SK-N-SH (cell line): ENCODE data around the gene CADM1. TPM values are rescaled to one million over a fixed set of nuclear protein-coding genes. Genes with fewer than 3 reads are reported as not detected.

Experiments
- CTCF ChIA-PET: fragments of 300-600, 350-600 bp; formaldehyde crosslinking; extraction: SDS; loops from one replicate; lab custom pipeline; 2021; lab: Yijun Ruan, JAX
- POLR2A ChIA-PET: fragments of 350-600 bp; sonication (Branson Sonifier 250); formaldehyde crosslinking; extraction: SDS; loops from one replicate; lab custom pipeline; 2020; ENCODE audit warnings: antibody characterized with exemption, inconsistent platforms; lab: Yijun Ruan, JAX
- DNase-seq: peaks from one replicate; pipeline ENCODE4 v3.0.0; 2012
- H2AFZ ChIP-seq: fragments of 200-600 bp; sonication (generic); 2 replicates; pipeline ENCODE4 v1.8.1; 2016; ENCODE audit warnings: antibody characterized with exemption, mild to moderate bottlenecking, low read depth
- H3F3A ChIP-seq: fragments of 200-600 bp; sonication (generic); replicated peaks from 2 replicates; pipeline ENCODE3; 2016; ENCODE audit warnings: antibody characterized with exemption, mild to moderate bottlenecking; ENCODE audit not compliant: insufficient read depth
- H3K27ac ChIP-seq, 2 experiments: fragments of 200-500 bp in 1 of 2; fragments of 200-600 bp in 1 of 2; sonication (Bioruptor generic) in 1 of 2; sonication (generic), shearing (Covaris generic) in 1 of 2; 2 replicates each; pipeline versions ENCODE4 v1.5.1 to v1.6.1; 2014 to 2016; ENCODE audit warnings: low read depth in 2 of 2, inconsistent platforms in 1 of 2, low read length in 1 of 2, mild to moderate bottlenecking in 1 of 2, mixed read lengths in 1 of 2
- H3K27me3 ChIP-seq: fragments of 200-600 bp; sonication (generic), shearing (Covaris generic); 2 replicates; pipeline ENCODE4 v1.6.1; 2016; ENCODE audit warnings: mixed run types; ENCODE audit not compliant: insufficient read depth
- H3K36me3 ChIP-seq, 2 experiments: fragments of 200-500 bp in 1 of 2; fragments of 200-600 bp in 1 of 2; sonication (Bioruptor generic) in 1 of 2; sonication (generic) in 1 of 2; replicated peaks in 1 of 2; 2 replicates each; pipeline versions ENCODE3 to v1.5.1; 2014 to 2016; ENCODE audit warnings: low read length in 1 of 2, mild to moderate bottlenecking in 1 of 2; ENCODE audit not compliant: insufficient read depth in 2 of 2, control insufficient read depth in 1 of 2
- H3K4me1 ChIP-seq, 2 experiments: fragments of 200-500 bp in 1 of 2; fragments of 200-600 bp in 1 of 2; sonication (Bioruptor generic) in 1 of 2; sonication (generic), shearing (Covaris generic) in 1 of 2; 2 replicates each; pipeline versions ENCODE4 v1.5.1 to v1.6.1; 2014 to 2016; ENCODE audit warnings: low read depth in 1 of 2, low read length in 1 of 2, mixed run types in 1 of 2; ENCODE audit not compliant: insufficient read depth in 2 of 2, control insufficient read depth in 1 of 2
- H3K4me2 ChIP-seq: fragments of 200-600 bp; sonication (generic), shearing (Covaris generic); 2 replicates; pipeline ENCODE4 v1.6.1; 2017; ENCODE audit warnings: mixed run types
- H3K4me3 ChIP-seq, 2 experiments: fragments of 200-500 bp in 1 of 2; fragments of 200-600 bp in 1 of 2; sonication (Bioruptor generic) in 1 of 2; sonication (generic), shearing (Covaris generic) in 1 of 2; 2 replicates each; pipeline versions ENCODE4 v1.5.1 to v1.8.1; 2014 to 2016; ENCODE audit warnings: low read depth in 2 of 2, inconsistent platforms in 1 of 2, low read length in 1 of 2, mild to moderate bottlenecking in 1 of 2, mixed read lengths in 1 of 2, moderate library complexity in 1 of 2
- H3K79me2 ChIP-seq: fragments of 200-600 bp; sonication (generic); 2 replicates; pipeline ENCODE4 v1.8.1; 2017; ENCODE audit warnings: mild to moderate bottlenecking; ENCODE audit not compliant: insufficient read depth
- H3K9ac ChIP-seq: fragments of 200-600 bp; sonication (generic); 2 replicates; pipeline ENCODE4 v1.6.1; 2017; ENCODE audit warnings: mixed run types
- H3K9me2 ChIP-seq: fragments of 200-600 bp; sonication (generic); 2 replicates; pipeline ENCODE4 v1.6.1; 2017; ENCODE audit warnings: mixed run types
- H3K9me3 ChIP-seq: fragments of 200-600 bp; sonication (generic); 2 replicates; pipeline ENCODE4 v1.6.1; 2017; ENCODE audit warnings: mixed run types, mild to moderate bottlenecking, moderate library complexity
- H4K20me1 ChIP-seq: fragments of 200-600 bp; sonication (generic); 2 replicates; pipeline ENCODE4 v1.6.1; 2017; ENCODE audit warnings: mild to moderate bottlenecking, mixed run types; ENCODE audit not compliant: insufficient read depth
- CHD2 ChIP-seq: fragments of 150-350 bp; IDR thresholded peaks from 2 replicates; pipeline ENCODE4 v1.6.1; 2018; ENCODE audit warnings: low read length; ENCODE audit not compliant: partially characterized antibody
- ELF1 ChIP-seq: IDR thresholded peaks from 2 replicates; pipeline ENCODE4 v1.4.0; 2012
- EZH2phosphoT487 ChIP-seq: fragments of 200-600 bp; sonication (generic); IDR thresholded peaks from 2 replicates; pipeline ENCODE4 v1.6.1; 2017; ENCODE audit warnings: low read depth, mixed run types, mild to moderate bottlenecking, antibody characterized with exemption, moderate library complexity, borderline replicate concordance
- FOXJ3 ChIP-seq: sonication (generic); formaldehyde crosslinking; IDR thresholded peaks from 2 replicates; pipeline ENCODE4 v1.5.1; 2020; ENCODE audit warnings: mild to moderate bottlenecking, missing genetic modification reagents
- FOXM1 ChIP-seq: IDR thresholded peaks from 2 replicates; pipeline ENCODE4 v1.4.0; 2012; ENCODE audit warnings: low read depth, mild to moderate bottlenecking
- GABPA ChIP-seq: IDR thresholded peaks from 2 replicates; pipeline ENCODE4 v1.4.0; 2012; ENCODE audit warnings: low read depth, mild to moderate bottlenecking
- MXI1 ChIP-seq: IDR thresholded peaks from 2 replicates; pipeline ENCODE4 v1.6.1; 2012; ENCODE audit warnings: mild to moderate bottlenecking, low read depth, low read length, improper control_type of control experiment
- NFIC ChIP-seq: IDR thresholded peaks from 2 replicates; pipeline ENCODE4 v1.4.0; 2012; ENCODE audit warnings: borderline replicate concordance
- NRF1 ChIP-seq: IDR thresholded peaks from 2 replicates; pipeline ENCODE4 v1.6.1; 2012; ENCODE audit warnings: low read depth, mild to moderate bottlenecking, low read length
- POLR2AphosphoS5 ChIP-seq: IDR thresholded peaks from 2 replicates; pipeline ENCODE4 v1.6.1; 2012; ENCODE audit warnings: low read depth, low read length
- RCOR1 ChIP-seq: fragments of 150-350 bp; IDR thresholded peaks from 2 replicates; pipeline ENCODE4 v1.6.1; 2017; ENCODE audit warnings: antibody characterized with exemption, low read length
- RFX5 ChIP-seq: IDR thresholded peaks from 2 replicates; pipeline ENCODE4 v1.6.1; 2012; ENCODE audit warnings: mild to moderate bottlenecking, improper control_type of control experiment, low read length
- RXRA ChIP-seq: IDR thresholded peaks from 2 replicates; pipeline ENCODE4 v1.4.0; 2012; ENCODE audit warnings: low read depth, mild to moderate bottlenecking, borderline replicate concordance
- SIN3A ChIP-seq: IDR thresholded peaks from 2 replicates; pipeline ENCODE4 v1.6.1; 2012; ENCODE audit warnings: low read depth, mild to moderate bottlenecking, low read length, moderate library complexity, borderline replicate concordance
- YY1 ChIP-seq: IDR thresholded peaks from 2 replicates; pipeline ENCODE4 v1.4.0; 2012; ENCODE audit warnings: low read depth, mild to moderate bottlenecking
- WGBS: methylation state at CpG from one replicate; pipeline ENCODE4 v1.1.6; 2017; ENCODE audit warnings: low lambda C conversion rate; 5-methylcytosine and 5-hydroxymethylcytosine counted together
- polyA plus RNA-seq, 3 experiments: library from polyadenylated mRNA; depleted of rRNA; stranded (reverse); fragments of >200 nt; gene quantifications; 2 replicates each; pipeline ENCODE4 v1.2.3, GENCODE V29; 2012
- TF ChIP-seq, protein P1 (sequence below): IDR thresholded peaks from 2 replicates; pipeline ENCODE4; 2012
- TF ChIP-seq, protein P2 (sequence below): IDR thresholded peaks from 2 replicates; pipeline ENCODE4 v1.4.0; 2012; ENCODE audit warnings: low read depth
- TF ChIP-seq, protein P3 (sequence below): IDR thresholded peaks from 2 replicates; pipeline ENCODE4 v1.4.0; 2012; ENCODE audit warnings: low read depth, borderline replicate concordance
- TF ChIP-seq, protein P4 (sequence below): IDR thresholded peaks from 2 replicates; pipeline ENCODE4 v1.4.0; 2012; ENCODE audit warnings: low read depth, borderline replicate concordance
- TF ChIP-seq, protein P5 (sequence below): IDR thresholded peaks from 2 replicates; pipeline ENCODE4 v1.6.1; 2012; ENCODE audit warnings: mild to moderate bottlenecking, low read depth, low read length, moderate library complexity

The CADM1 gene
- polyA plus RNA-seq, 1 of the 3 experiments (the other 2 are of a cell fraction) = 7.9 TPM

DNA sequence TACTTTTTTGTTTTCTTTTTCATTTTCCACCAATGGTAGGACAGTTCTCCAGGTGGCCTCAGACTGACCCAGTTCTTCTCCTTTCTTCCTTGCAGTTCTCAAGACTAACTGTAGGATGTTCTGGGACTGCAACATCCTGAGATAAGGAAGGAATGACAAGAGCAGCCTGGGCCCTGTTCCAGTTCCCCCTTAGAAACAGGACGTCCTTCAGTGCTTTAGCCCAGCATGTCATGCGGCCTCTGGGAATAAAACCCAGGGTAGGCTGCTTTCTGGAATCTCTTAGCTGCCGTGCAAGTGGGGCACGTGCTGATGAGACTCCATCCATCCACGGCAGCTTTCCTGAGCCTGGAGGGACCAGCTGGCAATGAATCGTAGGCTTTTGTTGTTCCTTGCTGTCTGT lies 24.0 kb upstream of the CADM1 start:
- H3K9me3 ChIP-seq = no peaks in the 10 kb centered on the region
- H3F3A ChIP-seq = no peaks in the 10 kb centered on the region
- H3K4me3 ChIP-seq = no peak overlapping the region
- H4K20me1 ChIP-seq = no peaks in the 10 kb centered on the region
- ChIA-PET POLR2A (no interaction called here), CTCF (interaction anchor here (0.7 to 0.8 kb wide), 2 partner anchors 10 to 79 kb away, joined by 3 read pairs; no protein-coding TSS in a partner anchor)
- H3K27ac ChIP-seq = no peak overlapping the region
- 29% methylated on average over 6 of the region's 6 CpGs for WGBS
- H3K4me1 ChIP-seq = peaks cover 0 to 4% of the 10 kb centered on the region in 2 experiments; a peak in 1 of 4 replicates
- H3K27me3 ChIP-seq = no peaks in the 10 kb centered on the region; the same call in 1 of the 2 replicates
- H2AFZ ChIP-seq = no peak overlapping the region
- H3K4me2 ChIP-seq = no peak overlapping the region
- TF ChIP-seq RCOR1 = no peak
- no peak for TF ChIP-seq FOXM1
- no peak for TF ChIP-seq SIN3A
- TF ChIP-seq RFX5 = no peak
- no peak for TF ChIP-seq EZH2phosphoT487
- TF ChIP-seq, protein P1, sequence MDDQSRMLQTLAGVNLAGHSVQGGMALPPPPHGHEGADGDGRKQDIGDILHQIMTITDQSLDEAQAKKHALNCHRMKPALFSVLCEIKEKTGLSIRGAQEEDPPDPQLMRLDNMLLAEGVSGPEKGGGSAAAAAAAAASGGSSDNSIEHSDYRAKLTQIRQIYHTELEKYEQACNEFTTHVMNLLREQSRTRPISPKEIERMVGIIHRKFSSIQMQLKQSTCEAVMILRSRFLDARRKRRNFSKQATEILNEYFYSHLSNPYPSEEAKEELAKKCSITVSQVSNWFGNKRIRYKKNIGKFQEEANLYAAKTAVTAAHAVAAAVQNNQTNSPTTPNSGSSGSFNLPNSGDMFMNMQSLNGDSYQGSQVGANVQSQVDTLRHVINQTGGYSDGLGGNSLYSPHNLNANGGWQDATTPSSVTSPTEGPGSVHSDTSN = no peak
- TF ChIP-seq, protein P2, sequence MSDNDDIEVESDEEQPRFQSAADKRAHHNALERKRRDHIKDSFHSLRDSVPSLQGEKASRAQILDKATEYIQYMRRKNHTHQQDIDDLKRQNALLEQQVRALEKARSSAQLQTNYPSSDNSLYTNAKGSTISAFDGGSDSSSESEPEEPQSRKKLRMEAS = no peak
- no peak for TF ChIP-seq GABPA
- TF ChIP-seq MXI1 = no peak
- H3K79me2 ChIP-seq = no peaks in the 10 kb centered on the region
- H3K9me2 ChIP-seq = no peaks in the 10 kb centered on the region
- DNase-seq = no peak
- H3K36me3 ChIP-seq = no peaks in the 10 kb centered on the region
- H3K9ac ChIP-seq = no peak overlapping the region

DNA sequence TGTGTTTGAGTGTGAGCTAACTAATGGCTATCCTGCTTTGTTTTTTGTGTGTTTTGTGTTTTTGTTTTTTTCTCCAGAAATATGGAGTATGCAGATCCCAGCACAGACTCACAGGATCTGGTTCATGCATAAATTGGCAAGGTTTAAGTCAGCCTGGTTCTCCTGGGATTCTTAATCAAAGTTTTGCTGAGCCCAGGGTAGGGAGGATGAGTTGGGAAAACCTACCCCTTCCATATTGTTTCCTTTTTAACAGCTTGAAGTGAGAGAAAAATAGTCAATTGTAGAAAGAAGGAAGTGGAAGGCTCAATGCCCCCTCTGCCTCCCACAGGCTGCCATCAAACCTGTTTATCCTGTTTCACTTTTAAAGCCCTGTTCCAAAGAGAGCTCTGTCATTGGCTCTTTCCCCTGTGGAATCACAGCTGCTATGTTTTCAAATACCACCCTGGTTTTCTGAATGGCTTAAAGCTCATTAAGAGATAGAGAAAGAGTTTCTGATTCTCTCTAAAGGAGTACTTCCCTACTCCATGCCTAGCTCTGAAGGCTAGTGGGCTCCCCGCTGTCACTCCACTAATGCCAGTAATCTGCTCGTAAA lies 23.4 kb upstream of the CADM1 start:
- Histone ChIP-seq H3K9me2 (no peaks in the 10 kb centered on the region), H3K79me2 (no peaks in the 10 kb centered on the region), H3K4me1 (peaks cover 0 to 4% of the 10 kb centered on the region in 2 experiments; a peak in 1 of 4 replicates), H3K4me2 (no peak overlapping the region), H4K20me1 (no peaks in the 10 kb centered on the region), H3K27me3 (no peaks in the 10 kb centered on the region; the same call in 1 of the 2 replicates), H2AFZ (no peak overlapping the region), H3K27ac (no peak overlapping the region), H3K9ac (no peak overlapping the region), H3F3A (no peaks in the 10 kb centered on the region), H3K9me3 (no peaks in the 10 kb centered on the region), H3K4me3 (no peak overlapping the region), H3K36me3 (no peaks in the 10 kb centered on the region)
- CTCF ChIA-PET = interaction anchor here (0.8 kb wide), 2 partner anchors 9 to 25 kb away, joined by 3 read pairs; no protein-coding TSS in a partner anchor
- no peak for DNase-seq
- POLR2A ChIA-PET = no interaction called here
- WGBS = 55% methylated on average over 2 of the region's 2 CpGs
- TF ChIP-seq GABPA (no peak), NFIC (no peak), SIN3A (no peak), NRF1 (no peak), RFX5 (no peak), RXRA (no peak), POLR2AphosphoS5 (no peak), FOXJ3 (no peak), CHD2 (no peak), YY1 (no peak), ELF1 (no peak)
- TF ChIP-seq, protein P2 = no peak
- TF ChIP-seq, protein P3, sequence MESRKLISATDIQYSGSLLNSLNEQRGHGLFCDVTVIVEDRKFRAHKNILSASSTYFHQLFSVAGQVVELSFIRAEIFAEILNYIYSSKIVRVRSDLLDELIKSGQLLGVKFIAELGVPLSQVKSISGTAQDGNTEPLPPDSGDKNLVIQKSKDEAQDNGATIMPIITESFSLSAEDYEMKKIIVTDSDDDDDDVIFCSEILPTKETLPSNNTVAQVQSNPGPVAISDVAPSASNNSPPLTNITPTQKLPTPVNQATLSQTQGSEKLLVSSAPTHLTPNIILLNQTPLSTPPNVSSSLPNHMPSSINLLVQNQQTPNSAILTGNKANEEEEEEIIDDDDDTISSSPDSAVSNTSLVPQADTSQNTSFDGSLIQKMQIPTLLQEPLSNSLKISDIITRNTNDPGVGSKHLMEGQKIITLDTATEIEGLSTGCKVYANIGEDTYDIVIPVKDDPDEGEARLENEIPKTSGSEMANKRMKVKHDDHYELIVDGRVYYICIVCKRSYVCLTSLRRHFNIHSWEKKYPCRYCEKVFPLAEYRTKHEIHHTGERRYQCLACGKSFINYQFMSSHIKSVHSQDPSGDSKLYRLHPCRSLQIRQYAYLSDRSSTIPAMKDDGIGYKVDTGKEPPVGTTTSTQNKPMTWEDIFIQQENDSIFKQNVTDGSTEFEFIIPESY = no peak
- TF ChIP-seq, protein P4, sequence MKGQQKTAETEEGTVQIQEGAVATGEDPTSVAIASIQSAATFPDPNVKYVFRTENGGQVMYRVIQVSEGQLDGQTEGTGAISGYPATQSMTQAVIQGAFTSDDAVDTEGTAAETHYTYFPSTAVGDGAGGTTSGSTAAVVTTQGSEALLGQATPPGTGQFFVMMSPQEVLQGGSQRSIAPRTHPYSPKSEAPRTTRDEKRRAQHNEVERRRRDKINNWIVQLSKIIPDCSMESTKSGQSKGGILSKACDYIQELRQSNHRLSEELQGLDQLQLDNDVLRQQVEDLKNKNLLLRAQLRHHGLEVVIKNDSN = no peak
- TF ChIP-seq, protein P5, sequence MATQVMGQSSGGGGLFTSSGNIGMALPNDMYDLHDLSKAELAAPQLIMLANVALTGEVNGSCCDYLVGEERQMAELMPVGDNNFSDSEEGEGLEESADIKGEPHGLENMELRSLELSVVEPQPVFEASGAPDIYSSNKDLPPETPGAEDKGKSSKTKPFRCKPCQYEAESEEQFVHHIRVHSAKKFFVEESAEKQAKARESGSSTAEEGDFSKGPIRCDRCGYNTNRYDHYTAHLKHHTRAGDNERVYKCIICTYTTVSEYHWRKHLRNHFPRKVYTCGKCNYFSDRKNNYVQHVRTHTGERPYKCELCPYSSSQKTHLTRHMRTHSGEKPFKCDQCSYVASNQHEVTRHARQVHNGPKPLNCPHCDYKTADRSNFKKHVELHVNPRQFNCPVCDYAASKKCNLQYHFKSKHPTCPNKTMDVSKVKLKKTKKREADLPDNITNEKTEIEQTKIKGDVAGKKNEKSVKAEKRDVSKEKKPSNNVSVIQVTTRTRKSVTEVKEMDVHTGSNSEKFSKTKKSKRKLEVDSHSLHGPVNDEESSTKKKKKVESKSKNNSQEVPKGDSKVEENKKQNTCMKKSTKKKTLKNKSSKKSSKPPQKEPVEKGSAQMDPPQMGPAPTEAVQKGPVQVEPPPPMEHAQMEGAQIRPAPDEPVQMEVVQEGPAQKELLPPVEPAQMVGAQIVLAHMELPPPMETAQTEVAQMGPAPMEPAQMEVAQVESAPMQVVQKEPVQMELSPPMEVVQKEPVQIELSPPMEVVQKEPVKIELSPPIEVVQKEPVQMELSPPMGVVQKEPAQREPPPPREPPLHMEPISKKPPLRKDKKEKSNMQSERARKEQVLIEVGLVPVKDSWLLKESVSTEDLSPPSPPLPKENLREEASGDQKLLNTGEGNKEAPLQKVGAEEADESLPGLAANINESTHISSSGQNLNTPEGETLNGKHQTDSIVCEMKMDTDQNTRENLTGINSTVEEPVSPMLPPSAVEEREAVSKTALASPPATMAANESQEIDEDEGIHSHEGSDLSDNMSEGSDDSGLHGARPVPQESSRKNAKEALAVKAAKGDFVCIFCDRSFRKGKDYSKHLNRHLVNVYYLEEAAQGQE = no peak
